ENCODE results near the gene LRP5.

LRP5 gene

DNA sequence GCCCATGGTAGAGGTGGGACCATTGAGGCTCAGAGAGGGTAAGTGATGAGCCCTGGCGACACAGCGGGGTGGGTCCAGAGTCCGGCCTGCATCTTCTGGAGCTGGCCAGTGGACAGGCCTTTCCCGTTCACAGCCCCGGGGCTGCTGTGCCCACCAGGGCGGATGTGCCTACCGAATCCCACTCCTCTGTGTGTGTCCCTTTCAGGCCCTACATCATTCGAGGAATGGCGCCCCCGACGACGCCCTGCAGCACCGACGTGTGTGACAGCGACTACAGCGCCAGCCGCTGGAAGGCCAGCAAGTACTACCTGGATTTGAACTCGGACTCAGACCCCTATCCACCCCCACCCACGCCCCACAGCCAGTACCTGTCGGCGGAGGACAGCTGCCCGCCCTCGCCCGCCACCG lies 136.2 kb downstream of the LRP5 start:
- Histone ChIP-seq H3K79me2 (ENCODE audit: control insufficient read depth, insufficient read depth, low read length) (no peaks in the 10 kb centered on the region), H2AK5ac (ENCODE audit: low read length) (no peak overlapping the region), H3K4me1 (ENCODE audit: control insufficient read depth, low read depth, low read length) (no peaks in the 10 kb centered on the region), H3K4me3 (ENCODE audit: low read length) (no peak overlapping the region), H3K23ac (ENCODE audit: low read length) (no peak overlapping the region), H3K9ac (ENCODE audit: low read length) (no peak overlapping the region), H3K4ac (ENCODE audit: low read depth, low read length) (no peak overlapping the region), H2BK120ac (ENCODE audit: low read depth, low read length) (no peak overlapping the region), H2BK15ac (replicated peaks; ENCODE audit: low read depth) (no peak overlapping the region), H3K4me2 (ENCODE audit: low read length) (no peak overlapping the region), H3K27me3 (ENCODE audit: insufficient read depth, low read length, poor library complexity) (no peaks in the 10 kb centered on the region), H3K27ac (ENCODE audit: low read depth, low read length) (no peak overlapping the region), H3K18ac (ENCODE audit: low read length) (no peak overlapping the region), H3K36me3 (ENCODE audit: control insufficient read depth, insufficient read depth, low read length) (no peaks in the 10 kb centered on the region), H2BK5ac (ENCODE audit: low read length) (no peak overlapping the region), H4K5ac (ENCODE audit: low read length) (no peak overlapping the region), H3K79me1 (ENCODE audit: low read length) (no peaks in the 10 kb centered on the region), H3K56ac (ENCODE audit: low read length) (no peak overlapping the region), H4K8ac (ENCODE audit: low read depth, low read length) (no peak overlapping the region)
- no peak for DNase-seq
- WGBS (ENCODE audit: extremely low coverage, insufficient coverage, low lambda C conversion rate): no CpG with 5 or more reads among the region's 25 CpGs

DNA sequence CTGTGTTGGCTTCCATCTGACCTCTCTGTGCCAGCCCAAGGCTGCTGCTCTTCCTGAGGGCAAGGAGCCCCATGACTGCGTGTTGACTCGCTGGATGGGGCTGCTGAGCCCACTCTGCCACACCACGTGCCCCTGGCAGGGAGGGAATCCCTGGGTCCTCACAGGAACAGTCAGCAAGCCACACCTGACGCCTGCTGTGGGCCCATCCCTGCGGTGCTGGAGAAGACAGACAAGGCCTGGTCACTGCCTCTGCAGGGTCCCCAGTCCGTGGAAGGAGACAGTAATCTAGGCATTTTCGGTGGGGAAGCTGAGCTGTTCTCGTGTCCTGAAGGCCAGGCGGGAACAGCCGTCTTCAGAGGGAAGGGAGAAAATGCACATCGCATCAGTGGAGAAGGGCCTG lies 137.6 kb downstream of the LRP5 start:
- Histone ChIP-seq H3K4ac (ENCODE audit: low read depth, low read length) (no peak overlapping the region), H3K4me2 (ENCODE audit: low read length) (no peak overlapping the region), H3K79me1 (ENCODE audit: low read length) (no peaks in the 10 kb centered on the region), H3K56ac (ENCODE audit: low read length) (no peak overlapping the region), H3K79me2 (ENCODE audit: control insufficient read depth, insufficient read depth, low read length) (no peaks in the 10 kb centered on the region), H3K4me3 (ENCODE audit: low read length) (no peak overlapping the region), H2BK120ac (ENCODE audit: low read depth, low read length) (no peak overlapping the region), H4K8ac (ENCODE audit: low read depth, low read length) (no peak overlapping the region), H3K27me3 (ENCODE audit: insufficient read depth, low read length, poor library complexity) (no peaks in the 10 kb centered on the region), H3K27ac (ENCODE audit: low read depth, low read length) (no peak overlapping the region), H2BK15ac (replicated peaks; ENCODE audit: low read depth) (no peak overlapping the region), H4K5ac (ENCODE audit: low read length) (no peak overlapping the region), H3K18ac (ENCODE audit: low read length) (no peak overlapping the region), H3K23ac (ENCODE audit: low read length) (no peak overlapping the region), H2AK5ac (ENCODE audit: low read length) (no peak overlapping the region), H3K9ac (ENCODE audit: low read length) (no peak overlapping the region), H3K36me3 (ENCODE audit: control insufficient read depth, insufficient read depth, low read length) (no peaks in the 10 kb centered on the region), H2BK5ac (ENCODE audit: low read length) (no peak overlapping the region), H3K4me1 (ENCODE audit: control insufficient read depth, low read depth, low read length) (peaks cover 4% of the 10 kb centered on the region)
- WGBS (ENCODE audit: extremely low coverage, insufficient coverage, low lambda C conversion rate): no CpG with 5 or more reads among the region's 11 CpGs
- no peak for DNase-seq

DNA sequence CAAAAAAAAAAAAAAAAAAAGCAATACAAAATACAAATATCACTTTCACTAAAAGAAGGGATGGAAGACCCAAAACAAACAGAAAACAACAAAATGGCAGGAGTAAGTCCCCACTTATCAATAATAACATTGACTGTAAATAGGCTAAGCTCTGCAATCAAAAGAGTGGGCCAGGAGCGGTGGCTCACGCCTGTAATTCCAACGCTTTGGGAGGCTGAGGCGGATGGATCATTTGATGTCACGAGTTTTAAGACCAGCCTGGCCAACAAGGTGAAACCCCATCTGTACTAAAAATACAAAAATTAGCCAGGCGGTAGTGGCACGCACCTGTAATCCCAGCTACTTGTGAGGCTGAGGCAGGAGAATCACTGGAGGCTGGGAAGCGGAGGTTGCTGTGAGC lies 138.3 kb downstream of the LRP5 start:
- no CpG with 5 or more reads among the region's 8 CpGs for WGBS (ENCODE audit: extremely low coverage, insufficient coverage, low lambda C conversion rate)
- H4K5ac ChIP-seq (ENCODE audit: low read length): no peak overlapping the region
- H3K56ac ChIP-seq (ENCODE audit: low read length): no peak overlapping the region
- no peak overlapping the region for H2BK120ac ChIP-seq (ENCODE audit: low read depth, low read length)
- H3K18ac ChIP-seq (ENCODE audit: low read length): no peak overlapping the region
- no peaks in the 10 kb centered on the region for H3K27me3 ChIP-seq (ENCODE audit: insufficient read depth, low read length, poor library complexity)
- H3K4me2 ChIP-seq (ENCODE audit: low read length): no peak overlapping the region
- DNase-seq: no peak
- no peak overlapping the region for H3K9ac ChIP-seq (ENCODE audit: low read length)
- no peak overlapping the region for H2AK5ac ChIP-seq (ENCODE audit: low read length)
- H2BK15ac ChIP-seq (replicated peaks; ENCODE audit: low read depth): no peak overlapping the region
- no peaks in the 10 kb centered on the region for H3K79me1 ChIP-seq (ENCODE audit: low read length)
- H3K4ac ChIP-seq (ENCODE audit: low read depth, low read length): no peak overlapping the region
- no peak overlapping the region for H3K23ac ChIP-seq (ENCODE audit: low read length)
- no peaks in the 10 kb centered on the region for H3K36me3 ChIP-seq (ENCODE audit: control insufficient read depth, insufficient read depth, low read length)
- H3K4me1 ChIP-seq (ENCODE audit: control insufficient read depth, low read depth, low read length): peaks cover 9% of the 10 kb centered on the region
- H3K79me2 ChIP-seq (ENCODE audit: control insufficient read depth, insufficient read depth, low read length): no peaks in the 10 kb centered on the region
- H3K27ac ChIP-seq (ENCODE audit: low read depth, low read length): no peak overlapping the region
- no peak overlapping the region for H2BK5ac ChIP-seq (ENCODE audit: low read length)
- H4K8ac ChIP-seq (ENCODE audit: low read depth, low read length): no peak overlapping the region
- no peak overlapping the region for H3K4me3 ChIP-seq (ENCODE audit: low read length)

- Histone ChIP-seq H3K27me3 (ENCODE audit: insufficient read depth, low read length, poor library complexity) (no peaks in the 10 kb centered on the region), H3K4me3 (ENCODE audit: low read length) (no peak overlapping the region), H2BK120ac (ENCODE audit: low read depth, low read length) (no peak overlapping the region), H4K5ac (ENCODE audit: low read length) (no peak overlapping the region), H3K79me1 (ENCODE audit: low read length) (no peaks in the 10 kb centered on the region), H3K18ac (ENCODE audit: low read length) (no peak overlapping the region), H3K36me3 (ENCODE audit: control insufficient read depth, insufficient read depth, low read length) (no peaks in the 10 kb centered on the region), H3K56ac (ENCODE audit: low read length) (no peak overlapping the region), H3K9ac (ENCODE audit: low read length) (no peak overlapping the region), H3K23ac (ENCODE audit: low read length) (no peak overlapping the region), H3K4me1 (ENCODE audit: control insufficient read depth, low read depth, low read length) (peaks cover 9% of the 10 kb centered on the region), H2BK15ac (replicated peaks; ENCODE audit: low read depth) (no peak overlapping the region), H3K27ac (ENCODE audit: low read depth, low read length) (no peak overlapping the region), H3K4me2 (ENCODE audit: low read length) (no peak overlapping the region), H2BK5ac (ENCODE audit: low read length) (no peak overlapping the region), H3K79me2 (ENCODE audit: control insufficient read depth, insufficient read depth, low read length) (no peaks in the 10 kb centered on the region), H2AK5ac (ENCODE audit: low read length) (no peak overlapping the region), H4K8ac (ENCODE audit: low read depth, low read length) (no peak overlapping the region), H3K4ac (ENCODE audit: low read depth, low read length) (no peak overlapping the region)
- WGBS (ENCODE audit: extremely low coverage, insufficient coverage, low lambda C conversion rate): no CpG with 5 or more reads among the region's 8 CpGs
- DNase-seq: peak; percentile 82
These were observed 142.4 kb downstream of the LRP5 start for GRCh38 chr11:68454767-68455166.

- no peak for DNase-seq
- peak overlapping the region; percentile 37 for H3K56ac ChIP-seq (ENCODE audit: low read length)
- WGBS (ENCODE audit: extremely low coverage, insufficient coverage, low lambda C conversion rate): no CpG with 5 or more reads among the region's 8 CpGs
- H4K8ac ChIP-seq (ENCODE audit: low read depth, low read length): no peak overlapping the region
- no peak overlapping the region for H2BK120ac ChIP-seq (ENCODE audit: low read depth, low read length)
- no peaks in the 10 kb centered on the region for H3K27me3 ChIP-seq (ENCODE audit: insufficient read depth, low read length, poor library complexity)
- no peak overlapping the region for H2AK5ac ChIP-seq (ENCODE audit: low read length)
- H3K9ac ChIP-seq (ENCODE audit: low read length): no peak overlapping the region
- H2BK15ac ChIP-seq (replicated peaks; ENCODE audit: low read depth): no peak overlapping the region
- H3K18ac ChIP-seq (ENCODE audit: low read length): no peak overlapping the region
- H3K4me1 ChIP-seq (ENCODE audit: control insufficient read depth, low read depth, low read length): peaks cover 9% of the 10 kb centered on the region
- H3K79me1 ChIP-seq (ENCODE audit: low read length): no peaks in the 10 kb centered on the region
- H3K4me2 ChIP-seq (ENCODE audit: low read length): no peak overlapping the region
- no peak overlapping the region for H3K27ac ChIP-seq (ENCODE audit: low read depth, low read length)
- no peaks in the 10 kb centered on the region for H3K36me3 ChIP-seq (ENCODE audit: control insufficient read depth, insufficient read depth, low read length)
- H2BK5ac ChIP-seq (ENCODE audit: low read length): no peak overlapping the region
- H4K5ac ChIP-seq (ENCODE audit: low read length): no peak overlapping the region
- no peak overlapping the region for H3K4me3 ChIP-seq (ENCODE audit: low read length)
- no peak overlapping the region for H3K4ac ChIP-seq (ENCODE audit: low read depth, low read length)
- no peaks in the 10 kb centered on the region for H3K79me2 ChIP-seq (ENCODE audit: control insufficient read depth, insufficient read depth, low read length)
- H3K23ac ChIP-seq (ENCODE audit: low read length): no peak overlapping the region
These were observed 143.1 kb downstream of the LRP5 start for GRCh38 chr11:68455485-68455884.

GRCh38 chr11:68457216-68457897 lies 145.0 kb downstream of the LRP5 start:
- no peak overlapping the region for H3K23ac ChIP-seq (ENCODE audit: low read length)
- H4K5ac ChIP-seq (ENCODE audit: low read length): no peak overlapping the region
- no CpG with 5 or more reads among the region's 8 CpGs for WGBS (ENCODE audit: extremely low coverage, insufficient coverage, low lambda C conversion rate)
- no peak overlapping the region for H3K9ac ChIP-seq (ENCODE audit: low read length)
- H3K4me2 ChIP-seq (ENCODE audit: low read length): no peak overlapping the region
- H3K27me3 ChIP-seq (ENCODE audit: insufficient read depth, low read length, poor library complexity): no peaks in the 10 kb centered on the region
- H3K4ac ChIP-seq (ENCODE audit: low read depth, low read length): no peak overlapping the region
- H2BK5ac ChIP-seq (ENCODE audit: low read length): no peak overlapping the region
- H3K4me1 ChIP-seq (ENCODE audit: control insufficient read depth, low read depth, low read length): peaks cover 11% of the 10 kb centered on the region
- H3K79me2 ChIP-seq (ENCODE audit: control insufficient read depth, insufficient read depth, low read length): peaks cover 16% of the 10 kb centered on the region
- H3K27ac ChIP-seq (ENCODE audit: low read depth, low read length): no peak overlapping the region
- no peaks in the 10 kb centered on the region for H3K79me1 ChIP-seq (ENCODE audit: low read length)
- no peak overlapping the region for H4K8ac ChIP-seq (ENCODE audit: low read depth, low read length)
- no peak overlapping the region for H2BK120ac ChIP-seq (ENCODE audit: low read depth, low read length)
- no peak overlapping the region for H3K18ac ChIP-seq (ENCODE audit: low read length)
- no peak overlapping the region for H2AK5ac ChIP-seq (ENCODE audit: low read length)
- H3K36me3 ChIP-seq (ENCODE audit: control insufficient read depth, insufficient read depth, low read length): no peaks in the 10 kb centered on the region
- no peak overlapping the region for H3K4me3 ChIP-seq (ENCODE audit: low read length)
- DNase-seq: no peak
- H2BK15ac ChIP-seq (replicated peaks; ENCODE audit: low read depth): no peak overlapping the region
- H3K56ac ChIP-seq (ENCODE audit: low read length): no peak overlapping the region
